H1 (cell line): Measurements from ENCODE around the gene PPP4R4. TPM values are rescaled to one million over a fixed set of nuclear protein-coding genes. Genes with fewer than 3 reads are reported as not detected.

ENCODE experiments used
- CTCF ChIA-PET: fragments of 300-600 bp; sonication (Branson Sonifier 250); formaldehyde crosslinking; loops from one replicate; lab custom pipeline; 2021; ENCODE audit not compliant: partially characterized antibody; lab: Charles Lee
- POLR2A ChIA-PET: fragments of 300-600 bp; sonication (Branson Sonifier 250); formaldehyde crosslinking; loops from one replicate; lab custom pipeline; 2021; ENCODE audit warnings: inconsistent platforms; ENCODE audit not compliant: partially characterized antibody; lab: Charles Lee
- DNase-seq, 2 experiments: peaks; one replicate each; pipeline versions ENCODE4 v3.0.0 to v3.0.0-alpha.2; 2010 to 2022; ENCODE audit warnings: low spot score in 2 of 2, low read depth in 1 of 2, mixed read lengths in 1 of 2
- FAIRE-seq: peaks from 2 replicates; lab custom pipeline; 2011; peaks lifted over from hg19 to GRCh38; lab: Jason Lieb, UNC
- H2AFZ ChIP-seq: 2 replicates; pipeline ENCODE4 v1.8.1; 2012; ENCODE audit warnings: low read length, inconsistent platforms
- H2AK5ac ChIP-seq: 2 replicates; pipeline ENCODE4 v1.6.1; 2013; ENCODE audit warnings: low read depth, low read length
- H2BK120ac ChIP-seq: replicated peaks from 2 replicates; pipeline ENCODE3; 2013; ENCODE audit warnings: low read depth, low read length, inconsistent platforms
- H2BK12ac ChIP-seq: 2 replicates; pipeline ENCODE4 v1.6.1; 2013; ENCODE audit warnings: low read depth, low read length
- H2BK15ac ChIP-seq: 2 replicates; pipeline ENCODE4 v1.6.1; 2013; ENCODE audit warnings: low read length
- H2BK20ac ChIP-seq: 2 replicates; pipeline ENCODE4 v1.6.1; 2013; ENCODE audit warnings: low read length
- H2BK5ac ChIP-seq: 2 replicates; pipeline ENCODE4 v1.6.1; 2013; ENCODE audit warnings: low read depth, low read length
- H3K14ac ChIP-seq: 2 replicates; pipeline ENCODE4 v1.6.1; 2013; ENCODE audit warnings: inconsistent platforms; ENCODE audit not compliant: insufficient read length
- H3K18ac ChIP-seq: 2 replicates; pipeline ENCODE4 v1.6.1; 2013; ENCODE audit warnings: low read length; ENCODE audit errors: extremely low read depth
- H3K23ac ChIP-seq: 2 replicates; pipeline ENCODE4 v1.6.1; 2013; ENCODE audit warnings: inconsistent platforms; ENCODE audit not compliant: insufficient read length
- H3K23me2 ChIP-seq: 2 replicates; pipeline ENCODE4 v1.6.1; 2013; ENCODE audit warnings: low read depth, low read length
- H3K27ac ChIP-seq: 2 replicates; pipeline ENCODE4 v1.6.1; 2011; ENCODE audit warnings: low read depth, low read length, inconsistent platforms
- H3K27me3 ChIP-seq, 4 experiments: replicated peaks in 1 of 4; 1 replicate in 1 of 4; 2 replicates in 3 of 4; pipeline versions ENCODE4 v1.6.1 to v1.8.1; 2011 to 2013; ENCODE audit warnings: low read length in 3 of 4, mild to moderate bottlenecking in 3 of 4, inconsistent platforms in 2 of 4, mixed read lengths in 2 of 4, moderate library complexity in 1 of 4; ENCODE audit not compliant: control insufficient read depth in 3 of 4, insufficient read depth in 3 of 4; ENCODE audit errors: extremely low read depth in 1 of 4
- H3K36me3 ChIP-seq, 4 experiments: 2 replicates each; pipeline versions ENCODE4 v1.6.1 to v1.8.1; 2011 to 2013; ENCODE audit warnings: mild to moderate bottlenecking in 4 of 4, low read length in 3 of 4, moderate library complexity in 2 of 4, control low read depth in 1 of 4, inconsistent platforms in 1 of 4; ENCODE audit not compliant: insufficient read depth in 4 of 4, control insufficient read depth in 2 of 4
- H3K4ac ChIP-seq: replicated peaks from 2 replicates; pipeline ENCODE3; 2013; ENCODE audit warnings: low read length, low read depth, mixed read lengths, inconsistent platforms; ENCODE audit not compliant: insufficient read length
- H3K4me1 ChIP-seq, 4 experiments: replicated peaks in 1 of 4; 1 replicate in 1 of 4; 2 replicates in 3 of 4; pipeline versions ENCODE4 v1.6.1 to v1.8.1; 2011 to 2013; ENCODE audit warnings: low read length in 3 of 4, inconsistent platforms in 2 of 4, mixed read lengths in 1 of 4; ENCODE audit not compliant: insufficient read depth in 4 of 4, control insufficient read depth in 3 of 4
- H3K4me2 ChIP-seq, 2 experiments: 2 replicates each; pipeline versions ENCODE4 v1.6.1 to v1.8.1; 2011 to 2013; ENCODE audit warnings: low read depth in 2 of 2, low read length in 2 of 2, control low read depth in 1 of 2, inconsistent platforms in 1 of 2, mild to moderate bottlenecking in 1 of 2; ENCODE audit not compliant: insufficient read depth in 1 of 2
- H3K4me3 ChIP-seq, 4 experiments: fragments of 200-600, 300-600 bp in 1 of 4; sonication (generic), shearing (Covaris generic), sonication (Bioruptor Twin) in 1 of 4; 2 replicates each; pipeline versions ENCODE4 v1.5.1 to v1.8.1; 2011 to 2016; ENCODE audit warnings: low read length in 4 of 4, low read depth in 3 of 4, control low read depth in 2 of 4, inconsistent platforms in 2 of 4, mild to moderate bottlenecking in 2 of 4, mixed read lengths in 1 of 4, moderate library complexity in 1 of 4; ENCODE audit not compliant: insufficient read depth in 2 of 4; ENCODE audit errors: extremely low read depth in 1 of 4
- H3K56ac ChIP-seq: replicated peaks from 2 replicates; pipeline ENCODE3; 2013; ENCODE audit warnings: low read depth, mild to moderate bottlenecking, mixed read lengths, low read length, inconsistent platforms; ENCODE audit not compliant: insufficient read length
- H3K79me1 ChIP-seq: 2 replicates; pipeline ENCODE4 v1.6.1; 2013; ENCODE audit warnings: low read depth, low read length, control low read depth
- H3K79me2 ChIP-seq, 2 experiments: 2 replicates each; pipeline versions ENCODE4 v1.6.1 to v1.8.1; 2012 to 2013; ENCODE audit warnings: low read length in 2 of 2, mild to moderate bottlenecking in 2 of 2, inconsistent platforms in 1 of 2; ENCODE audit not compliant: insufficient read depth in 2 of 2, control insufficient read depth in 1 of 2
- H3K9ac ChIP-seq, 4 experiments: replicated peaks in 1 of 4; 1 replicate in 1 of 4; 2 replicates in 3 of 4; pipeline versions ENCODE4 v1.6.1 to v1.8.1; 2011 to 2013; ENCODE audit warnings: low read depth in 3 of 4, low read length in 3 of 4, control low read depth in 2 of 4, mild to moderate bottlenecking in 2 of 4, moderate library complexity in 2 of 4, inconsistent platforms in 1 of 4; ENCODE audit errors: extremely low read depth in 1 of 4
- H3K9me3 ChIP-seq, 2 experiments: 2 replicates each; pipeline versions ENCODE4 v1.6.1 to v1.8.1; 2012 to 2013; ENCODE audit warnings: mild to moderate bottlenecking in 2 of 2, moderate library complexity in 2 of 2, control low read depth in 1 of 2, inconsistent platforms in 1 of 2, low read depth in 1 of 2, low read length in 1 of 2, mixed read lengths in 1 of 2; ENCODE audit not compliant: insufficient read depth in 2 of 2
- H4K20me1 ChIP-seq, 2 experiments: replicated peaks in 1 of 2; 2 replicates each; pipeline versions ENCODE3 to v1.8.1; 2011 to 2013; ENCODE audit warnings: inconsistent platforms in 2 of 2, low read length in 2 of 2, mild to moderate bottlenecking in 1 of 2; ENCODE audit not compliant: insufficient read depth in 2 of 2, control insufficient read depth in 1 of 2
- H4K5ac ChIP-seq: 2 replicates; pipeline ENCODE4 v1.6.1; 2013; ENCODE audit warnings: low read length, low read depth, mixed read lengths, inconsistent platforms; ENCODE audit not compliant: insufficient read length
- H4K8ac ChIP-seq: 2 replicates; pipeline ENCODE4 v1.8.0; 2013; ENCODE audit warnings: mild to moderate bottlenecking, moderate library complexity, low read length, inconsistent platforms; ENCODE audit not compliant: insufficient read depth; ENCODE audit errors: extremely low read depth
- H4K91ac ChIP-seq: replicated peaks from 2 replicates; pipeline ENCODE3; 2013; ENCODE audit warnings: low read length, mixed read lengths, inconsistent platforms; ENCODE audit not compliant: insufficient read length
- BRCA1 ChIP-seq: IDR thresholded peaks from 2 replicates; pipeline ENCODE4 v1.6.1; 2012; ENCODE audit warnings: low read depth, low read length, improper control_type of control experiment
- CBX5 ChIP-seq: fragments of 300-800, 300-1000 bp; sonication (generic); IDR thresholded peaks from 2 replicates; pipeline ENCODE4 v1.7.1; 2016; ENCODE audit warnings: antibody characterized with exemption, low read length, low read depth
- POLR2A ChIP-seq, 2 experiments: IDR thresholded peaks; 1 replicate in 1 of 2; 2 replicates in 1 of 2; pipeline ENCODE4 v1.6.1; 2011; ENCODE audit warnings: low read depth in 2 of 2, low read length in 2 of 2, mild to moderate bottlenecking in 2 of 2; ENCODE audit errors: control extremely low read depth in 1 of 2
- SP4 ChIP-seq: IDR thresholded peaks from 2 replicates; pipeline ENCODE4 v1.6.1; 2012; ENCODE audit warnings: low read length, inconsistent platforms
- TAF1 ChIP-seq: IDR thresholded peaks from 2 replicates; pipeline ENCODE4 v1.6.1; 2011; ENCODE audit warnings: mild to moderate bottlenecking, low read depth, low read length
- WGBS, 2 experiments: shearing (Covaris generic) in 1 of 2; methylation state at CpG; one replicate each; pipeline versions ENCODE4 v1.1.6 to v1.1.7; 2013 to 2015; ENCODE audit warnings: low lambda C conversion rate in 2 of 2, mixed read lengths in 2 of 2, inconsistent platforms in 1 of 2, low coverage in 1 of 2, missing lambda C conversion rate in 1 of 2; ENCODE audit not compliant: insufficient replicate concordance in 2 of 2, insufficient coverage in 1 of 2, insufficient read length in 1 of 2; ENCODE audit errors: extremely low coverage in 1 of 2, missing lambda C conversion rate in 1 of 2; 5-methylcytosine and 5-hydroxymethylcytosine counted together
- polyA plus RNA-seq, 7 experiments: library from polyadenylated mRNA; depleted of rRNA in 3 of 7; stranded (reverse) in 5 of 7; unstranded in 2 of 7; fragments of >200 nt in 5 of 7; fragments of 200-250 nt in 2 of 7; gene quantifications; 1 replicate in 5 of 7; 2 replicates in 1 of 7; 4 replicates in 1 of 7; pipeline versions ENCODE4 v1.2.1 to v1.2.3, GENCODE V29; 2011 to 2013; ENCODE audit warnings: missing spikeins in 2 of 7, mixed read lengths in 2 of 7
- total RNA-seq: library from RNA; stranded (reverse); fragmentation: NEBNext Ultra II Directional; extraction: Animal tissue kit (Norgen Biotek cat#: 25700); gene quantifications from 2 replicates; pipeline ENCODE4 v1.2.1, GENCODE V29; 2021

PPP4R4 gene
- total and polyA plus RNA-seq, 2 of the 8 experiments (the other 6 are each of a cell fraction or from before 2014, with no cell fraction given) = 3.3 to 9.6 TPM

DNA sequence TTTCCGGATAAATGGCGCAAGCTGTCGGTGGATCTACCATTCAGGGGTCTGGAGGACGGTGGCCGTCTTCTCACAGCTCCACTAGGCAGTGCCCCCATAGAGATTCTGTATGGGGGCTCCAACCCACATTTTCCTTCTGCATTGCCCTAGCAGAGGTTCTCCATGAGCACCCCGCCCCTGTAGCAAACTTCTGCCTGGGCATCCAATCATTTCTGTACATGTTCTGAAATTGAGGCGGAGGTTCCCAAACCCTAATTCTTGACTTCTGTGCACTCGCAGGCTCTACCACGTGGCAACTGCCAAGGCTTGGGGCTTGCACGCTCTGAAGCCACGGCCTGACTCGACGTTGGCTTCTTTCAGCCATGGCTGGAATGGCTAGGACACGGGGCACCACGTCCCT, 124.0 kb downstream of the PPP4R4 start:
- Histone ChIP-seq H2BK12ac (no peak overlapping the region), H3K27ac (no peak overlapping the region), H3K79me2 (no peaks in the 10 kb centered on the region), H3K14ac (no peak overlapping the region), H3K27me3 (no peaks in the 10 kb centered on the region; a peak in 1 of 7 replicates), H4K8ac (no peak overlapping the region), H3K23me2 (no peaks in the 10 kb centered on the region), H4K5ac (no peak overlapping the region), H3K4me1 (no peaks in the 10 kb centered on the region), H2BK120ac (no peak overlapping the region), H3K9ac (no peak overlapping the region), H4K20me1 (no peaks in the 10 kb centered on the region), H2AFZ (no peak overlapping the region), H3K4ac (no peak overlapping the region), H3K56ac (no peak overlapping the region), H3K23ac (no peak overlapping the region), H3K4me3 (no peak overlapping the region), H2BK5ac (no peak overlapping the region), H3K18ac (no peak overlapping the region), H2AK5ac (no peak overlapping the region), H4K91ac (no peak overlapping the region), H3K9me3 (no peaks in the 10 kb centered on the region), H2BK15ac (no peak overlapping the region), H3K36me3 (no peaks in the 10 kb centered on the region), H3K4me2 (no peak overlapping the region), H2BK20ac (no peak overlapping the region), H3K79me1 (no peaks in the 10 kb centered on the region)
- 93% methylated on average over 15 of the region's 15 CpGs; no CpG with 5 or more reads in 1 of the 2 experiments for WGBS, 2 experiments
- DNase-seq (no peak), FAIRE-seq (no peak)
- ChIA-PET CTCF (interaction anchor here (0.7 to 1.6 kb wide), 3 partner anchors 8 to 23 kb away, joined by 3 to 6 read pairs (median 3); no protein-coding TSS in a partner anchor), POLR2A (no interaction called here)
- TF ChIP-seq TAF1 = no peak
- TF ChIP-seq CBX5 = no peak
- TF ChIP-seq POLR2A (IDR thresholded peaks at IDR 0.05; ENCODE audit: control extremely low read depth in 1 of 2, low read depth in 2 of 2, low read length in 2 of 2) = no peak
- TF ChIP-seq BRCA1 = no peak
- no peak for TF ChIP-seq SP4
